K562 (cell line): ENCODE results near the gene KCND3.

Source experiments
- ARID2 ChIP-seq: fragments of 450-650 bp; IDR thresholded peaks from 2 replicates; pipeline ENCODE4 v1.6.1; 2017; ENCODE audit warnings: antibody characterized with exemption, mild to moderate bottlenecking
- CBX3 ChIP-seq, 2 experiments: IDR thresholded peaks; 1 replicate in 1 of 2; 2 replicates in 1 of 2; pipeline ENCODE4 v1.6.1; 2012; ENCODE audit warnings: inconsistent platforms in 2 of 2, low read length in 2 of 2, borderline replicate concordance in 1 of 2, control low read depth in 1 of 2
- CUX1 ChIP-seq: fragments of 200-800 bp; sonication (Bioruptor generic); IDR thresholded peaks from 2 replicates; pipeline ENCODE4 v1.6.1; 2016; ENCODE audit warnings: missing genetic modification characterization, missing compliant biosample characterization
- FOXK2 ChIP-seq, 2 experiments: fragments of 450-650 bp; IDR thresholded peaks in 1 of 2; conservative IDR thresholded peaks in 1 of 2; 2 replicates each; pipeline ENCODE4 v1.6.1; 2016; ENCODE audit warnings: low read depth in 2 of 2, mild to moderate bottlenecking in 1 of 2
- HCFC1 ChIP-seq: IDR thresholded peaks from 2 replicates; pipeline ENCODE4 v1.6.1; 2012; ENCODE audit warnings: low read depth, low read length, improper control_type of control experiment
- JUNB ChIP-seq: fragments of 450-650 bp; formaldehyde crosslinking; conservative IDR thresholded peaks from 2 replicates; pipeline ENCODE4 v1.4.0; 2020; ENCODE audit warnings: mild to moderate bottlenecking
- KAT7 ChIP-seq: sonication (generic); formaldehyde crosslinking; IDR thresholded peaks from 2 replicates; pipeline ENCODE4 v1.8.0; 2022; ENCODE audit warnings: missing genetic modification reagents, mild to moderate bottlenecking, borderline replicate concordance
- POLR2AphosphoS5 ChIP-seq: IDR thresholded peaks from 2 replicates; pipeline ENCODE4 v1.6.1; 2011; ENCODE audit warnings: mild to moderate bottlenecking, low read depth, low read length, moderate library complexity; ENCODE audit not compliant: control insufficient read depth, insufficient read depth
- TEAD1 ChIP-seq, 2 experiments: fragments of 450-650 bp in 1 of 2; sonication (generic) in 1 of 2; formaldehyde crosslinking; IDR thresholded peaks; 2 replicates each; pipeline versions ENCODE4 v1.4.0 to v1.8.0; 2020 to 2022; ENCODE audit warnings: mild to moderate bottlenecking in 2 of 2, missing genetic modification reagents in 1 of 2
- ZNF12 ChIP-seq: sonication (generic); formaldehyde crosslinking; IDR thresholded peaks from 2 replicates; pipeline ENCODE4 v1.4.0; 2020; ENCODE audit warnings: mild to moderate bottlenecking, missing genetic modification reagents
- TF ChIP-seq, protein P1 (sequence below), 3 experiments: fragments of 200-800 bp in 1 of 3; fragments of 250-450 bp in 1 of 3; fragments of 450-650 bp in 1 of 3; sonication (Bioruptor Pico) in 1 of 3; sonication (Bioruptor generic) in 1 of 3; formaldehyde crosslinking in 1 of 3; IDR thresholded peaks; 2 replicates each; pipeline versions ENCODE4 v1.6.1 to v1.8.0; 2016 to 2022; ENCODE audit warnings: mild to moderate bottlenecking in 2 of 3, missing genetic modification characterization in 2 of 3, missing compliant biosample characterization in 1 of 3, moderate library complexity in 1 of 3

DNA sequence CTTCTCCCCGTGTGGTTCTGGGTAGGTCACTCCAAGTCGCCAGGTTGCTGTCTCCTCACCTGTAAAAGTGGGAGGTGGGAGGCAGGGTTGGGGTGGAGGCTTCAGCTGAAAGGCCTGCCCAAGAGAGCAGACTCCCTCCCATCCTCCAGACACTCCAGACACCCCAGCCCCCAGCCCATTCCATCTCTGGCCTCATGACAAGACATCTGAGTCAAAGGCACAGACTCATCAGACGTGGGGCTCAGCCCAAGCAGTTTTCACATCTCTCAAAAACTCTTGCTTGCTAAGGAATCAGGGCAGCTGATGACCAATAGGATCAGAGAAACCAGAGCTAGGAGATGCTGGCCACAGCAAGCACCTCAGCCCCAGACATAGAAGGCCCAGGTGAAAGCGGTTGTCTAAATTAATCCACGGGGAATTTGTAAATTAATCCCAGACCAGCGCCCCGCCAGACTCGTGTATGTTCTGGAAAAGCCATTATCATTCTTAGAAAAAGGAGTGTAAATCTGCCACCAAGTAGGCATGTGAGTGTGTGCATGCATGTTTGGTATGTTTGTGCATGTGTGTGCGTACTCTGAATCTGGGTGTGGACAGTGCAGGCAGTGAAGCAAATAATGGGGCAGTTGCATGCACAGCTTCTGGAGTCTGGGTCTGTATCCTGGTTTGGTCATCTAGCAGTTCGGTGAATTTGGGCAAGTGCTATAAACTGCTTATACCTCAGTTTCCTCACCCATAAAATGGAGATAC lies 55.2 kb downstream of the KCND3 start:
- TF ChIP-seq CBX3 (IDR thresholded peaks at IDR 0.05; ENCODE audit: borderline replicate concordance in 1 of 2, low read length in 2 of 2), result no peak
- no peak for TF ChIP-seq POLR2AphosphoS5
- no peak for TF ChIP-seq HCFC1
- TF ChIP-seq ZNF12 (CRISPR knock-in tag), result no peak
- TF ChIP-seq KAT7 (CRISPR knock-in tag), result no peak
- TF ChIP-seq, protein P1, sequence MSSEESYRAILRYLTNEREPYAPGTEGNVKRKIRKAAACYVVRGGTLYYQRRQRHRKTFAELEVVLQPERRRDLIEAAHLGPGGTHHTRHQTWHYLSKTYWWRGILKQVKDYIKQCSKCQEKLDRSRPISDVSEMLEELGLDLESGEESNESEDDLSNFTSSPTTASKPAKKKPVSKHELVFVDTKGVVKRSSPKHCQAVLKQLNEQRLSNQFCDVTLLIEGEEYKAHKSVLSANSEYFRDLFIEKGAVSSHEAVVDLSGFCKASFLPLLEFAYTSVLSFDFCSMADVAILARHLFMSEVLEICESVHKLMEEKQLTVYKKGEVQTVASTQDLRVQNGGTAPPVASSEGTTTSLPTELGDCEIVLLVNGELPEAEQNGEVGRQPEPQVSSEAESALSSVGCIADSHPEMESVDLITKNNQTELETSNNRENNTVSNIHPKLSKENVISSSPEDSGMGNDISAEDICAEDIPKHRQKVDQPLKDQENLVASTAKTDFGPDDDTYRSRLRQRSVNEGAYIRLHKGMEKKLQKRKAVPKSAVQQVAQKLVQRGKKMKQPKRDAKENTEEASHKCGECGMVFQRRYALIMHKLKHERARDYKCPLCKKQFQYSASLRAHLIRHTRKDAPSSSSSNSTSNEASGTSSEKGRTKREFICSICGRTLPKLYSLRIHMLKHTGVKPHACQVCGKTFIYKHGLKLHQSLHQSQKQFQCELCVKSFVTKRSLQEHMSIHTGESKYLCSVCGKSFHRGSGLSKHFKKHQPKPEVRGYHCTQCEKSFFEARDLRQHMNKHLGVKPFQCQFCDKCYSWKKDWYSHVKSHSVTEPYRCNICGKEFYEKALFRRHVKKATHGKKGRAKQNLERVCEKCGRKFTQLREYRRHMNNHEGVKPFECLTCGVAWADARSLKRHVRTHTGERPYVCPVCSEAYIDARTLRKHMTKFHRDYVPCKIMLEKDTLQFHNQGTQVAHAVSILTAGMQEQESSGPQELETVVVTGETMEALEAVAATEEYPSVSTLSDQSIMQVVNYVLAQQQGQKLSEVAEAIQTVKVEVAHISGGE (CRISPR knock-in tag; IDR thresholded peaks at IDR 0.05), result no peak
- TF ChIP-seq TEAD1 (CRISPR knock-in tag; IDR thresholded peaks at IDR 0.05), result no peak
- TF ChIP-seq FOXK2 (conservative IDR thresholded peaks at IDR 0.05 in 1 of 2, IDR thresholded peaks at IDR 0.05 in 1 of 2; ENCODE audit: low read depth in 2 of 2), result no peak
- TF ChIP-seq CUX1 (CRISPR knock-in tag), result no peak
- no peak for TF ChIP-seq ARID2
- TF ChIP-seq JUNB (CRISPR knock-in tag), result no peak
